IPS DF 6.9 (cell line): ENCODE results near the gene GAK.

Source experiments
- DNase-seq: peaks from one replicate; pipeline ENCODE4 v3.0.0-alpha.2; 2013; ENCODE audit warnings: low read depth, low spot score
- H3K27ac ChIP-seq: one replicate; pipeline ENCODE4 v1.5.1; 2013; ENCODE audit warnings: low read length, control low read depth
- H3K27me3 ChIP-seq: 2 replicates; pipeline ENCODE4 v1.6.1; 2013; ENCODE audit warnings: mild to moderate bottlenecking, low read length; ENCODE audit not compliant: control insufficient read depth, insufficient read depth
- H3K36me3 ChIP-seq: 2 replicates; pipeline ENCODE4 v1.6.1; 2013; ENCODE audit warnings: low read length; ENCODE audit not compliant: control insufficient read depth, insufficient read depth
- H3K4me1 ChIP-seq: 2 replicates; pipeline ENCODE4 v1.6.1; 2013; ENCODE audit warnings: low read length; ENCODE audit not compliant: control insufficient read depth, insufficient read depth
- H3K4me3 ChIP-seq: 2 replicates; pipeline ENCODE4 v1.5.1; 2013; ENCODE audit warnings: mild to moderate bottlenecking, low read length
- H3K9me3 ChIP-seq: 2 replicates; pipeline ENCODE4 v1.6.1; 2013; ENCODE audit warnings: low read length, inconsistent platforms; ENCODE audit not compliant: control insufficient read depth, insufficient read depth
- WGBS: extraction: QIAGEN DNeasy Blood & Tissue Kit; methylation state at CpG from one replicate; pipeline ENCODE4 v1.1.7; 2013; ENCODE audit warnings: mixed read lengths, missing lambda C conversion rate; ENCODE audit not compliant: insufficient read length, insufficient coverage; 5-methylcytosine and 5-hydroxymethylcytosine counted together

The GAK gene

GRCh38 chr4:970046-970745 is 38.1 kb upstream of the GAK start:
- Histone ChIP-seq H3K27me3 (no peaks in the 10 kb centered on the region; the same call in 1 of the 2 replicates), H3K27ac (no peak overlapping the region), H3K4me1 (peaks cover 3% of the 10 kb centered on the region), H3K4me3 (no peak overlapping the region), H3K9me3 (no peaks in the 10 kb centered on the region), H3K36me3 (0 out of 2 replicates have a peak, but pooled peaks cover 3% of the 10 kb centered on the region)
- WGBS: no CpG with 5 or more reads among the region's 25 CpGs
- no peak for DNase-seq

- no peak for DNase-seq
- Histone ChIP-seq H3K27me3 (no peaks in the 10 kb centered on the region; the same call in 1 of the 2 replicates), H3K4me1 (peaks cover 3% of the 10 kb centered on the region), H3K9me3 (no peaks in the 10 kb centered on the region), H3K36me3 (0 out of 2 replicates have a peak, but pooled peaks cover 3% of the 10 kb centered on the region), H3K4me3 (no peak overlapping the region), H3K27ac (no peak overlapping the region)
- WGBS: no CpG with 5 or more reads among the region's 23 CpGs
Measured at GRCh38 chr4:968621-969394, 36.7 kb upstream of the GAK start.

GRCh38 chr4:968221-968620 is 36.1 kb upstream of the GAK start:
- no peak for DNase-seq
- Histone ChIP-seq H3K27ac (no peak overlapping the region), H3K4me3 (no peak overlapping the region; the same call in 1 of the 2 replicates), H3K27me3 (no peaks in the 10 kb centered on the region; the same call in 1 of the 2 replicates), H3K4me1 (peaks cover 3% of the 10 kb centered on the region), H3K36me3 (peaks cover 4% of the 10 kb centered on the region; the same call in 1 of the 2 replicates), H3K9me3 (no peaks in the 10 kb centered on the region)
- WGBS: no CpG with 5 or more reads among the region's 24 CpGs

- H3K9me3 ChIP-seq: no peaks in the 10 kb centered on the region
- H3K27me3 ChIP-seq: no peaks in the 10 kb centered on the region; the same call in 1 of the 2 replicates
- H3K36me3 ChIP-seq: peaks cover 5% of the 10 kb centered on the region; the same call in 1 of the 2 replicates
- peaks cover 3% of the 10 kb centered on the region for H3K4me1 ChIP-seq
- WGBS: no CpG with 5 or more reads among the region's 76 CpGs
- peak overlapping the region; percentile 9; the same call in 1 of the 2 replicates for H3K4me3 ChIP-seq
- DNase-seq: no peak
- no peak overlapping the region for H3K27ac ChIP-seq
Measured at GRCh38 chr4:967113-968104, 35.3 kb upstream of the GAK start.

GRCh38 chr4:966266-967112 is 34.4 kb upstream of the GAK start:
- Histone ChIP-seq H3K9me3 (no peaks in the 10 kb centered on the region), H3K27me3 (no peaks in the 10 kb centered on the region), H3K4me1 (peaks cover 3% of the 10 kb centered on the region), H3K36me3 (peaks cover 5% of the 10 kb centered on the region; the same call in 1 of the 2 replicates), H3K27ac (no peak overlapping the region), H3K4me3 (no peak overlapping the region)
- DNase-seq: no peak
- WGBS: no CpG with 5 or more reads among the region's 48 CpGs

GRCh38 chr4:965766-966134 is 33.6 kb upstream of the GAK start:
- Histone ChIP-seq H3K9me3 (no peaks in the 10 kb centered on the region), H3K4me1 (peaks cover 3% of the 10 kb centered on the region), H3K4me3 (no peak overlapping the region), H3K27me3 (no peaks in the 10 kb centered on the region), H3K27ac (no peak overlapping the region), H3K36me3 (peaks cover 5% of the 10 kb centered on the region; the same call in 1 of the 2 replicates)
- no CpG with 5 or more reads among the region's 21 CpGs for WGBS
- DNase-seq: no peak

GRCh38 chr4:965048-965765 is 33.1 kb upstream of the GAK start:
- Histone ChIP-seq H3K27me3 (no peaks in the 10 kb centered on the region), H3K27ac (no peak overlapping the region), H3K36me3 (peaks cover 5% of the 10 kb centered on the region; the same call in 1 of the 2 replicates), H3K4me3 (no peak overlapping the region), H3K4me1 (peaks cover 3% of the 10 kb centered on the region), H3K9me3 (no peaks in the 10 kb centered on the region)
- no CpG with 5 or more reads among the region's 26 CpGs for WGBS
- DNase-seq: no peak

- Histone ChIP-seq H3K27ac (no peak overlapping the region), H3K4me1 (peaks cover 3% of the 10 kb centered on the region), H3K4me3 (no peak overlapping the region), H3K9me3 (no peaks in the 10 kb centered on the region), H3K27me3 (no peaks in the 10 kb centered on the region), H3K36me3 (peaks cover 5% of the 10 kb centered on the region; the same call in 1 of the 2 replicates)
- WGBS: no CpG with 5 or more reads among the region's 23 CpGs
- no peak for DNase-seq
Measured at GRCh38 chr4:964346-965025, 32.4 kb upstream of the GAK start.
